K562 (cell line): ENCODE measurements around the gene FIG4. TPM values are rescaled to one million over a fixed set of nuclear protein-coding genes. Genes with fewer than 3 reads are reported as not detected.

ENCODE experiments used
- ATAC-seq: fragments of 200-7000 bp; cut with Tn5 transposase; 3 replicates; pipeline ENCODE4 v1.9.1; 2020; ENCODE audit warnings: moderate library complexity
- BruUV-seq: library from RNA; stranded (reverse); fragments of 400-500 nt; replicated peaks from 2 replicates; lab custom pipeline; 2021; lab: Mats Ljungman, UMichigan
- CTCF ChIA-PET: fragments of 300-600 bp; formaldehyde crosslinking; extraction: SDS; loops from one replicate; lab custom pipeline; 2021; ENCODE audit warnings: low intra/inter-chr PET ratio; lab: Yijun Ruan, JAX
- POLR2A ChIA-PET: fragments of 300-600, 350-650 bp; sonication (Branson Sonifier 250); formaldehyde crosslinking; extraction: SDS; loops from one replicate; lab custom pipeline; 2021; ENCODE audit warnings: antibody characterized with exemption, inconsistent platforms; lab: Yijun Ruan, JAX
- DNase-seq, 4 experiments: peaks; one replicate each; pipeline versions ENCODE4 v3.0.0 to v3.0.0-alpha.2; 2011 to 2018; ENCODE audit warnings: low spot score in 3 of 4, mixed read lengths in 3 of 4; ENCODE audit errors: extremely low read depth in 1 of 4
- FAIRE-seq: peaks from 2 replicates; lab custom pipeline; 2011; peaks lifted over from hg19 to GRCh38; lab: Jason Lieb, UNC
- H2AFZ ChIP-seq: 2 replicates; pipeline ENCODE4 v1.6.0; 2011; ENCODE audit warnings: low read depth, low read length, control low read depth, inconsistent platforms
- H3K27ac ChIP-seq: fragments of 200-600 bp; 3 replicates; pipeline ENCODE4 v1.8.0; 2011; ENCODE audit warnings: low read depth, mild to moderate bottlenecking, control low read depth, inconsistent platforms, low read length, moderate library complexity, mixed read lengths; ENCODE audit errors: extremely low read depth
- H3K27me3 ChIP-seq, 2 experiments: fragments of 300-600 bp in 1 of 2; 2 replicates in 1 of 2; 3 replicates in 1 of 2; pipeline versions ENCODE4 v1.6.0 to v1.8.0; 2011; ENCODE audit warnings: inconsistent platforms in 2 of 2, low read length in 2 of 2, mild to moderate bottlenecking in 1 of 2, mixed read lengths in 1 of 2, moderate library complexity in 1 of 2; ENCODE audit not compliant: control insufficient read depth in 2 of 2, insufficient read depth in 2 of 2
- H3K36me3 ChIP-seq: fragments of 300-600 bp; 3 replicates; pipeline ENCODE4 v1.8.0; 2011; ENCODE audit warnings: mild to moderate bottlenecking, low read length, inconsistent platforms; ENCODE audit not compliant: control insufficient read depth, insufficient read depth
- H3K4me1 ChIP-seq, 2 experiments: fragments of 200-600 bp in 1 of 2; replicated peaks in 1 of 2; 2 replicates in 1 of 2; 3 replicates in 1 of 2; pipeline versions ENCODE4 v1.5.1 to v1.8.0; 2011; ENCODE audit warnings: inconsistent platforms in 2 of 2, low read length in 2 of 2, mild to moderate bottlenecking in 1 of 2, mixed read lengths in 1 of 2, moderate library complexity in 1 of 2; ENCODE audit not compliant: control insufficient read depth in 2 of 2, insufficient read depth in 2 of 2
- H3K4me2 ChIP-seq: 2 replicates; pipeline ENCODE4 v1.6.1; 2011; ENCODE audit warnings: low read length, control low read depth, inconsistent platforms, mixed read lengths; ENCODE audit not compliant: insufficient read depth
- H3K4me3 ChIP-seq: fragments of 200-600 bp; sonication (generic), shearing (Covaris generic); 2 replicates; pipeline ENCODE4 v1.5.1; 2016; ENCODE audit warnings: control low read depth, inconsistent platforms
- H3K79me2 ChIP-seq: fragments of 200-600 bp; 3 replicates; pipeline ENCODE4 v1.8.0; 2011; ENCODE audit warnings: low read length, inconsistent platforms; ENCODE audit not compliant: control insufficient read depth, insufficient read depth
- H3K9ac ChIP-seq, 2 experiments: 2 replicates each; pipeline versions ENCODE4 v1.6.0 to v1.6.1; 2011; ENCODE audit warnings: low read depth in 2 of 2, low read length in 2 of 2, control low read depth in 1 of 2, inconsistent platforms in 1 of 2, mild to moderate bottlenecking in 1 of 2, mixed read lengths in 1 of 2; ENCODE audit not compliant: insufficient read depth in 1 of 2
- H3K9me1 ChIP-seq: one replicate; pipeline ENCODE4 v1.6.0; 2011; ENCODE audit warnings: inconsistent platforms, mild to moderate bottlenecking, low read length, moderate library complexity; ENCODE audit not compliant: control insufficient read depth, insufficient read depth
- H3K9me3 ChIP-seq: replicated peaks from 2 replicates; pipeline ENCODE4 v1.5.1; 2011; ENCODE audit warnings: low read depth, low read length, inconsistent platforms; ENCODE audit not compliant: control insufficient read depth, insufficient read depth
- H4K20me1 ChIP-seq: replicated peaks from 2 replicates; pipeline ENCODE4 v1.6.1; 2011; ENCODE audit warnings: low read length, inconsistent platforms, mixed read lengths; ENCODE audit not compliant: control insufficient read depth, insufficient read depth
- CCAR2 ChIP-seq: fragments of 200-400 bp; formaldehyde crosslinking; IDR thresholded peaks from 2 replicates; pipeline ENCODE4 v1.6.1; 2017; ENCODE audit warnings: mild to moderate bottlenecking, low read depth, low read length
- FOSL1 ChIP-seq: fragments of 200-800 bp; sonication (Bioruptor generic); conservative IDR thresholded peaks from 2 replicates; pipeline ENCODE4 v1.6.1; 2016; ENCODE audit warnings: missing genetic modification characterization, missing compliant biosample characterization
- GABPB1 ChIP-seq: sonication (generic); formaldehyde crosslinking; IDR thresholded peaks from 2 replicates; pipeline ENCODE4 v1.8.0; 2022; ENCODE audit warnings: mild to moderate bottlenecking, missing genetic modification reagents
- KHSRP ChIP-seq: fragments of 450-650 bp; IDR thresholded peaks from 2 replicates; pipeline ENCODE4 v1.6.1; 2017
- LCOR ChIP-seq: sonication (generic); formaldehyde crosslinking; IDR thresholded peaks from 2 replicates; pipeline ENCODE4 v1.8.0; 2022; ENCODE audit warnings: mild to moderate bottlenecking, missing genetic modification reagents
- NEUROD1 ChIP-seq: fragments of 150-350 bp; IDR thresholded peaks from 2 replicates; pipeline ENCODE4 v1.6.1; 2014; ENCODE audit warnings: borderline replicate concordance, low read length, low read depth; ENCODE audit not compliant: partially characterized antibody
- PHTF2 ChIP-seq: fragments of 250-450 bp; sonication (Bioruptor Pico); IDR thresholded peaks from 2 replicates; pipeline ENCODE4 v1.5.0; 2021; ENCODE audit warnings: mild to moderate bottlenecking
- RAD21 ChIP-seq, 2 experiments: fragments of 250-450 bp in 1 of 2; fragments of 450-650 bp in 1 of 2; sonication (Bioruptor Pico) in 1 of 2; formaldehyde crosslinking in 1 of 2; IDR thresholded peaks in 1 of 2; conservative IDR thresholded peaks in 1 of 2; 2 replicates each; pipeline versions ENCODE4 v1.4.0 to v1.8.0; 2020 to 2022; ENCODE audit warnings: mild to moderate bottlenecking in 2 of 2, moderate library complexity in 1 of 2
- RBM34 ChIP-seq: fragments of 200-400 bp; formaldehyde crosslinking; IDR thresholded peaks from 2 replicates; pipeline ENCODE4 v1.6.1; 2018; ENCODE audit warnings: low read length, borderline replicate concordance; ENCODE audit not compliant: insufficient read depth
- TCF7L2 ChIP-seq: fragments of 150-350 bp; IDR thresholded peaks from 2 replicates; pipeline ENCODE4 v1.6.1; 2016; ENCODE audit warnings: low read depth, mild to moderate bottlenecking, low read length, moderate library complexity
- ZC3H8 ChIP-seq: fragments of 450-650 bp; IDR thresholded peaks from 2 replicates; pipeline ENCODE4 v1.6.1; 2017
- ZKSCAN3 ChIP-seq: fragments of 250-450 bp; sonication (Bioruptor Pico); IDR thresholded peaks from 2 replicates; pipeline ENCODE4 v1.4.0; 2020
- ZNF324 ChIP-seq: fragments of 250-450 bp; sonication (Bioruptor Pico); IDR thresholded peaks from 2 replicates; pipeline ENCODE4 v1.4.0; 2020; ENCODE audit warnings: mild to moderate bottlenecking
- WGBS: fragments of 100-300 bp; shearing (Covaris generic); methylation state at CpG from one replicate; pipeline ENCODE4 v1.1.6; 2016; ENCODE audit warnings: low coverage, mixed read lengths; ENCODE audit not compliant: insufficient coverage; ENCODE audit errors: missing lambda C conversion rate; 5-methylcytosine and 5-hydroxymethylcytosine counted together
- in situ Hi-C: fragments of 300-500 bp; cut with MboI; formaldehyde crosslinking; loops from 4 replicates; pipeline ENCODE4 v1.15.0; 2018; ENCODE audit warnings: inconsistent platforms, mixed read lengths
- intact Hi-C: fragments of 100-400 bp; cut with micrococcal nuclease; formaldehyde crosslinking; loops from 2 replicates; pipeline ENCODE4 v1.14.2; 2022
- polyA plus RNA-seq, 8 experiments: library from polyadenylated mRNA; depleted of rRNA in 4 of 8; stranded (reverse) in 5 of 8; unstranded in 3 of 8; fragments of >200 nt; fragmentation: Nextera tagmentation in 2 of 8; fragmentation: Illumina TruSeq in 1 of 8; extraction: Ambion mirVana in 2 of 8; extraction: Trizol in 1 of 8; gene quantifications; 2 replicates each; pipeline versions ENCODE4 v1.2.1 to v1.2.3, GENCODE V29; 2011 to 2014; ENCODE audit warnings: inconsistent platforms in 1 of 8, missing spikeins in 1 of 8
- total RNA-seq, 7 experiments: library from RNA; depleted of rRNA in 6 of 7; stranded (reverse); fragments of >200 nt in 6 of 7; fragmentation: Illumina TruSeq in 2 of 7; extraction: Trizol in 2 of 7; gene quantifications; 2 replicates each; pipeline versions ENCODE4 v1.2.1 to v1.2.3, GENCODE V29; 2011 to 2021; ENCODE audit warnings: low replicate concordance in 1 of 7
- TF ChIP-seq, protein P1 (sequence below): IDR thresholded peaks from 2 replicates; pipeline ENCODE4 v1.6.1; 2014; ENCODE audit warnings: antibody characterized with exemption
- TF ChIP-seq, protein P2 (sequence below): sonication (generic); formaldehyde crosslinking; IDR thresholded peaks from 2 replicates; pipeline ENCODE4 v1.8.1; 2023; ENCODE audit warnings: mild to moderate bottlenecking, missing genetic modification reagents

FIG4 gene
- total and polyA plus RNA-seq, 9 of the 15 experiments (the other 6 are each of a cell fraction or from before 2014, with no cell fraction given), result 1.5 to 6.8 (median 4.3) TPM

GRCh38 chr6:109762166-109762565, 71.1 kb downstream of the FIG4 start:
- in situ Hi-C loops (no loop called here), intact Hi-C loops (no loop called here)
- no peaks in the 10 kb centered on the region for H3K36me3 ChIP-seq
- ChIA-PET CTCF (no interaction called here), POLR2A (no interaction called here)
- H4K20me1 ChIP-seq, result no peaks in the 10 kb centered on the region
- H3K9ac ChIP-seq, result no peak overlapping the region
- no peaks in the 10 kb centered on the region for H3K27me3 ChIP-seq
- BruUV-seq, result no TSS peak
- WGBS, result 13% methylated on average over 2 of the region's 2 CpGs
- TF ChIP-seq CCAR2 (no peak), ZC3H8 (no peak), LCOR (no peak), FOSL1 (tag) (no peak), PHTF2 (CRISPR knock-in tag) (no peak), KHSRP (no peak), TCF7L2 (no peak), RBM34 (no peak), RAD21 (CRISPR knock-in tag; conservative IDR thresholded peaks at IDR 0.05 in 1 of 2, IDR thresholded peaks at IDR 0.05 in 1 of 2) (no peak), NEUROD1 (no peak), GABPB1 (CRISPR knock-in tag) (no peak), ZNF324 (CRISPR knock-in tag) (no peak), ZKSCAN3 (CRISPR knock-in tag) (no peak)
- TF ChIP-seq, protein P1, sequence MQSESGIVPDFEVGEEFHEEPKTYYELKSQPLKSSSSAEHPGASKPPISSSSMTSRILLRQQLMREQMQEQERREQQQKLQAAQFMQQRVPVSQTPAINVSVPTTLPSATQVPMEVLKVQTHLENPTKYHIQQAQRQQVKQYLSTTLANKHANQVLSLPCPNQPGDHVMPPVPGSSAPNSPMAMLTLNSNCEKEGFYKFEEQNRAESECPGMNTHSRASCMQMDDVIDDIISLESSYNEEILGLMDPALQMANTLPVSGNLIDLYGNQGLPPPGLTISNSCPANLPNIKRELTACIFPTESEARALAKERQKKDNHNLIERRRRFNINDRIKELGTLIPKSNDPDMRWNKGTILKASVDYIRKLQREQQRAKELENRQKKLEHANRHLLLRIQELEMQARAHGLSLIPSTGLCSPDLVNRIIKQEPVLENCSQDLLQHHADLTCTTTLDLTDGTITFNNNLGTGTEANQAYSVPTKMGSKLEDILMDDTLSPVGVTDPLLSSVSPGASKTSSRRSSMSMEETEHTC, result no peak
- TF ChIP-seq, protein P2, sequence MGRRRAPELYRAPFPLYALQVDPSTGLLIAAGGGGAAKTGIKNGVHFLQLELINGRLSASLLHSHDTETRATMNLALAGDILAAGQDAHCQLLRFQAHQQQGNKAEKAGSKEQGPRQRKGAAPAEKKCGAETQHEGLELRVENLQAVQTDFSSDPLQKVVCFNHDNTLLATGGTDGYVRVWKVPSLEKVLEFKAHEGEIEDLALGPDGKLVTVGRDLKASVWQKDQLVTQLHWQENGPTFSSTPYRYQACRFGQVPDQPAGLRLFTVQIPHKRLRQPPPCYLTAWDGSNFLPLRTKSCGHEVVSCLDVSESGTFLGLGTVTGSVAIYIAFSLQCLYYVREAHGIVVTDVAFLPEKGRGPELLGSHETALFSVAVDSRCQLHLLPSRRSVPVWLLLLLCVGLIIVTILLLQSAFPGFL, result no peak
- H3K4me2 ChIP-seq, result no peak overlapping the region
- no peaks in the 10 kb centered on the region for H3K9me1 ChIP-seq
- no peak for FAIRE-seq
- no peak overlapping the region for H3K4me3 ChIP-seq
- no peak overlapping the region for H2AFZ ChIP-seq
- H3K79me2 ChIP-seq, result no peaks in the 10 kb centered on the region
- H3K4me1 ChIP-seq, result no peaks in the 10 kb centered on the region
- no peak overlapping the region for H3K27ac ChIP-seq
- ATAC-seq, result no peak
- no peak for DNase-seq
- no peaks in the 10 kb centered on the region for H3K9me3 ChIP-seq
